GM03348 (cell line): Measurements from ENCODE around the gene S100A8.
"Not testable (repeated sequence)": the region's sequence is repeated elsewhere in the genome, so short reads cannot be mapped to it uniquely, and the experiment has no call there.

Experiments
- DNase-seq: peaks from one replicate; pipeline ENCODE4 v3.0.0; 2012; ENCODE audit warnings: low spot score

S100A8 gene

GRCh38 chr1:153360592-153361479, 30.0 kb downstream of the S100A8 start:
- no peak for DNase-seq

GRCh38 chr1:153360190-153360589, 30.7 kb downstream of the S100A8 start:
- no peak for DNase-seq

- DNase-seq: no peak
Observed at GRCh38 chr1:153359241-153359640, 31.6 kb downstream of the S100A8 start.

GRCh38 chr1:153358691-153358975, 32.2 kb downstream of the S100A8 start:
- no peak for DNase-seq

GRCh38 chr1:153357853-153358690, 32.8 kb downstream of the S100A8 start, which contains the start of gene S100A9:
Gene S100A9, plus strand, starts transcription at chr1:153357854. Its CDS starts 430 bp downstream, at chr1:153358284.
- no peak for DNase-seq

GRCh38 chr1:153357076-153357852, 33.6 kb downstream of the S100A8 start:
- DNase-seq: no peak

- no peak for DNase-seq
Observed at GRCh38 chr1:153356392-153357075, 34.3 kb downstream of the S100A8 start.

GRCh38 chr1:153355445-153356071, 35.3 kb downstream of the S100A8 start:
- DNase-seq: peak; percentile 73

- DNase-seq: no peak
Observed at GRCh38 chr1:153354515-153355193, 36.2 kb downstream of the S100A8 start.

- no peak for DNase-seq
Observed at GRCh38 chr1:153353226-153353947, 37.5 kb downstream of the S100A8 start.

GRCh38 chr1:153352523-153352922, 38.4 kb downstream of the S100A8 start:
- DNase-seq: peak; percentile 90

GRCh38 chr1:153350321-153350957, 40.4 kb downstream of the S100A8 start:
- DNase-seq: no peak

- no peak for DNase-seq
Observed at GRCh38 chr1:153349363-153350320, 41.2 kb downstream of the S100A8 start.

- DNase-seq: no peak
Observed at GRCh38 chr1:153348511-153349362, 42.1 kb downstream of the S100A8 start, which contains the start of gene PGLYRP4. Gene PGLYRP4, minus strand, starts transcription at chr1:153348841. Its CDS starts 909 bp downstream, at chr1:153347932.

- no peak for DNase-seq
Observed at GRCh38 chr1:153347856-153348255, 43.0 kb downstream of the S100A8 start.

GRCh38 chr1:153347049-153347448, 43.8 kb downstream of the S100A8 start:
- not testable (repeated sequence) for DNase-seq

GRCh38 chr1:153346077-153346723, 44.7 kb downstream of the S100A8 start:
- DNase-seq: no peak
